Hepatocyte (in vitro differentiated cells): ENCODE measurements around the gene AMER1.

Experiments
- EZH2 ChIP-seq: fragments of 200-600 bp; sonication (generic); IDR thresholded peaks from 2 replicates; pipeline ENCODE4 v1.6.1; 2016; ENCODE audit warnings: antibody characterized with exemption, mild to moderate bottlenecking, borderline replicate concordance
- TF ChIP-seq, protein P1 (sequence below): fragments of 200-600 bp; sonication (generic); IDR thresholded peaks from 2 replicates; pipeline ENCODE4 v1.5.1; 2016; ENCODE audit warnings: antibody characterized with exemption, mild to moderate bottlenecking; ENCODE audit not compliant: poor library complexity

DNA sequence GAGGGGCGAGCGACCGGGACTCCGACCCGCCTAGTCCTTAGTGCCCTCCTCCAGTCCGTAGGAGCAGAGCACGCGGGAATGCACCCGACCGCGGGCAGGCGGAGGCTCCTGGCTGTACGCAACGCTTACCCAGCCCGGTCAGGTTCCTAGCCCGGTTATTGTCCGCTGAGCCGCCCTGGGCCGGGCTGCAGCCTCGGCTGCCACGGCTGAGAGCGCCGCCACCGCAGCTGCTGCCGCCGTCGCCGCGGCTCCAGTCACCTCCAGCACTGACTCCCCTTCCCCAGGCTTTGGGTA lies at the start of gene AMER1:
- TF ChIP-seq, protein P1, sequence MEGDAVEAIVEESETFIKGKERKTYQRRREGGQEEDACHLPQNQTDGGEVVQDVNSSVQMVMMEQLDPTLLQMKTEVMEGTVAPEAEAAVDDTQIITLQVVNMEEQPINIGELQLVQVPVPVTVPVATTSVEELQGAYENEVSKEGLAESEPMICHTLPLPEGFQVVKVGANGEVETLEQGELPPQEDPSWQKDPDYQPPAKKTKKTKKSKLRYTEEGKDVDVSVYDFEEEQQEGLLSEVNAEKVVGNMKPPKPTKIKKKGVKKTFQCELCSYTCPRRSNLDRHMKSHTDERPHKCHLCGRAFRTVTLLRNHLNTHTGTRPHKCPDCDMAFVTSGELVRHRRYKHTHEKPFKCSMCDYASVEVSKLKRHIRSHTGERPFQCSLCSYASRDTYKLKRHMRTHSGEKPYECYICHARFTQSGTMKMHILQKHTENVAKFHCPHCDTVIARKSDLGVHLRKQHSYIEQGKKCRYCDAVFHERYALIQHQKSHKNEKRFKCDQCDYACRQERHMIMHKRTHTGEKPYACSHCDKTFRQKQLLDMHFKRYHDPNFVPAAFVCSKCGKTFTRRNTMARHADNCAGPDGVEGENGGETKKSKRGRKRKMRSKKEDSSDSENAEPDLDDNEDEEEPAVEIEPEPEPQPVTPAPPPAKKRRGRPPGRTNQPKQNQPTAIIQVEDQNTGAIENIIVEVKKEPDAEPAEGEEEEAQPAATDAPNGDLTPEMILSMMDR, result no peak
- no peak for TF ChIP-seq EZH2
